Epithelial cell of esophagus (primary cell): Measurements from ENCODE around the gene JADE1.
A peak's percentile ranks its signal among the peaks of the same experiment; 100 is the strongest.

Source experiments
- DNase-seq: peaks from one replicate; pipeline ENCODE4 v3.0.0; 2010; ENCODE audit warnings: low read depth
- H3K4me3 ChIP-seq: 2 replicates; pipeline ENCODE4 v1.5.1; 2011; ENCODE audit warnings: mild to moderate bottlenecking, low read length, control low read depth
- TF ChIP-seq, protein P1 (sequence below): IDR thresholded peaks from 2 replicates; pipeline ENCODE4 v1.5.1; 2011; ENCODE audit warnings: low read depth, mild to moderate bottlenecking, low read length, control low read depth, inconsistent platforms; ENCODE audit not compliant: insufficient read depth; ENCODE audit errors: missing control alignments

The JADE1 gene

DNA sequence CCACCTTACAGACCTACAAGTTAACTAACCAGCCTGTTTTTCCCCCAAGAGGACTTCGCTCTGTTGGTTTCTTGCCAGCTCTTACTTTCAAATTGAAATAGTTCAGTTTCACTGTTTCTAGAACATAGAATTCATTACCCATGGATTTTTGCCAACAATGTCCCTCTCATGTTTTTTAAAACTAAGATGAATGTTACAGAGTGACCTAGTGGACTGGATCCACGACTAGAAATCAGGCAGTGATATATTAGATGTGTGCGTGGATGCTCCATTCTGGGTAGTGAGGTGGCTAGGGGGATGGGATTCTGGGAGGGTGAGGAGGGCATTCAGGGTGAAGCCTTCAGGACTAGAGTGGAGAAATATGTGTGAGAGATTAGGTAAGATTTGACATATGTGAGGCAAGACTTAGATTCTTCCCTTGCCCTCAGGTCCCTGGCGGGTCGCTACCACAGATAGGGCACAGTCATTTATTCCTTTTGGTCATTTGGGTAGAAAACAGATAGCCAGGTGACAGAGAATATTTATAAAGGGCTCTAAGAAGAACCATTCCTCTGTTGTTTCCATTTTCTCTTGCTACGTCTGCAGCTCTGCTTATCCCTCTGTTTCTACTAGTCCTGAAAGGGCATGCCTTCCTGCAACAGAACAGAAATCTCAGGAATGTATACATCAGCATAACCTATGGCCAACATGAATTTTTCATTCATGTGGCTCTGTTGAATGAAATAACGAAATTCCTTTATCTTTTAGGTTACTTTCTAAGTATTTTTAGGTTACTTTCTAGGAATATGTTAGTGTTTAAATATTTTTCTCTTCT, 15.4 kb upstream of the JADE1 start:
- H3K4me3 ChIP-seq: no peak overlapping the region
- DNase-seq: peak; percentile 23
- TF ChIP-seq, protein P1, sequence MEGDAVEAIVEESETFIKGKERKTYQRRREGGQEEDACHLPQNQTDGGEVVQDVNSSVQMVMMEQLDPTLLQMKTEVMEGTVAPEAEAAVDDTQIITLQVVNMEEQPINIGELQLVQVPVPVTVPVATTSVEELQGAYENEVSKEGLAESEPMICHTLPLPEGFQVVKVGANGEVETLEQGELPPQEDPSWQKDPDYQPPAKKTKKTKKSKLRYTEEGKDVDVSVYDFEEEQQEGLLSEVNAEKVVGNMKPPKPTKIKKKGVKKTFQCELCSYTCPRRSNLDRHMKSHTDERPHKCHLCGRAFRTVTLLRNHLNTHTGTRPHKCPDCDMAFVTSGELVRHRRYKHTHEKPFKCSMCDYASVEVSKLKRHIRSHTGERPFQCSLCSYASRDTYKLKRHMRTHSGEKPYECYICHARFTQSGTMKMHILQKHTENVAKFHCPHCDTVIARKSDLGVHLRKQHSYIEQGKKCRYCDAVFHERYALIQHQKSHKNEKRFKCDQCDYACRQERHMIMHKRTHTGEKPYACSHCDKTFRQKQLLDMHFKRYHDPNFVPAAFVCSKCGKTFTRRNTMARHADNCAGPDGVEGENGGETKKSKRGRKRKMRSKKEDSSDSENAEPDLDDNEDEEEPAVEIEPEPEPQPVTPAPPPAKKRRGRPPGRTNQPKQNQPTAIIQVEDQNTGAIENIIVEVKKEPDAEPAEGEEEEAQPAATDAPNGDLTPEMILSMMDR: no peak

GRCh38 chr4:128796934-128797333, 12.6 kb upstream of the JADE1 start:
- TF ChIP-seq, protein P1: no peak
- no peak overlapping the region for H3K4me3 ChIP-seq
- DNase-seq: peak; percentile 82

- DNase-seq: no peak
- no peak overlapping the region for H3K4me3 ChIP-seq
- TF ChIP-seq, protein P1: no peak
These were observed 9.2 kb upstream of the JADE1 start for GRCh38 chr4:128800284-128800683.

- TF ChIP-seq, protein P1: no peak
- H3K4me3 ChIP-seq: no peak overlapping the region
- DNase-seq: no peak
These were observed 8.7 kb upstream of the JADE1 start for GRCh38 chr4:128800701-128801284.

- no peak for DNase-seq
- TF ChIP-seq, protein P1: no peak
- no peak overlapping the region for H3K4me3 ChIP-seq
These were observed 6.5 kb upstream of the JADE1 start for GRCh38 chr4:128802680-128803628.

- DNase-seq: no peak
- TF ChIP-seq, protein P1: no peak
- H3K4me3 ChIP-seq: no peak overlapping the region
These were observed 5.7 kb upstream of the JADE1 start for GRCh38 chr4:128803783-128804182.
